ENCODE measurements around the gene NLRP3.

DNA sequence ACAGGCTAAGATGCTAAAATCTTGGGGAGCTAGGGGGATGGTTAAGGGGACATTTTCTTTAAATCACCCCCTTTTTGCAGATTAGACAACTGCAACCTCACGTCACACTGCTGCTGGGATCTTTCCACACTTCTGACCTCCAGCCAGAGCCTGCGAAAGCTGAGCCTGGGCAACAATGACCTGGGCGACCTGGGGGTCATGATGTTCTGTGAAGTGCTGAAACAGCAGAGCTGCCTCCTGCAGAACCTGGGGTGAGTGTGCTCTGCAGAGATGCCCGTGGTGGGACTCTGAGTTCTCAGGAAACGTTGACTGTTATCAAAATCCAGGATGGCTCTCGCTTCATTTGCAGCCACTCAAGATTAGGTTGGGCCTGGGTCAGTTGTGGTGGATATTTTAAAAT, 28.6 kb downstream of the NLRP3 start:
- TF ChIP-seq, protein P1, sequence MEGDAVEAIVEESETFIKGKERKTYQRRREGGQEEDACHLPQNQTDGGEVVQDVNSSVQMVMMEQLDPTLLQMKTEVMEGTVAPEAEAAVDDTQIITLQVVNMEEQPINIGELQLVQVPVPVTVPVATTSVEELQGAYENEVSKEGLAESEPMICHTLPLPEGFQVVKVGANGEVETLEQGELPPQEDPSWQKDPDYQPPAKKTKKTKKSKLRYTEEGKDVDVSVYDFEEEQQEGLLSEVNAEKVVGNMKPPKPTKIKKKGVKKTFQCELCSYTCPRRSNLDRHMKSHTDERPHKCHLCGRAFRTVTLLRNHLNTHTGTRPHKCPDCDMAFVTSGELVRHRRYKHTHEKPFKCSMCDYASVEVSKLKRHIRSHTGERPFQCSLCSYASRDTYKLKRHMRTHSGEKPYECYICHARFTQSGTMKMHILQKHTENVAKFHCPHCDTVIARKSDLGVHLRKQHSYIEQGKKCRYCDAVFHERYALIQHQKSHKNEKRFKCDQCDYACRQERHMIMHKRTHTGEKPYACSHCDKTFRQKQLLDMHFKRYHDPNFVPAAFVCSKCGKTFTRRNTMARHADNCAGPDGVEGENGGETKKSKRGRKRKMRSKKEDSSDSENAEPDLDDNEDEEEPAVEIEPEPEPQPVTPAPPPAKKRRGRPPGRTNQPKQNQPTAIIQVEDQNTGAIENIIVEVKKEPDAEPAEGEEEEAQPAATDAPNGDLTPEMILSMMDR (IDR thresholded peaks at IDR 0.05; ENCODE audit: low read depth, low read length, poor library complexity, severe bottlenecking): no peak
- no peak for TF ChIP-seq EZH2phosphoT487 (IDR thresholded peaks at IDR 0.05; ENCODE audit: borderline replicate concordance, low read length)
